Esophagus (tissue), 2 donors: ENCODE results near the gene KCNJ14. TPM values are rescaled to one million over a fixed set of nuclear protein-coding genes. Genes with fewer than 3 reads are reported as not detected.

Source experiments
- H3K27ac ChIP-seq, 2 donors: one replicate each; pipeline ENCODE4 v1.5.1; 2013; ENCODE audit warnings: low read depth in 2 of 2, mild to moderate bottlenecking in 2 of 2, inconsistent platforms in 1 of 2, low read length in 1 of 2, moderate library complexity in 1 of 2
- H3K27me3 ChIP-seq, 2 donors: one replicate each; pipeline ENCODE4 v1.6.1; 2013; ENCODE audit warnings: low read length in 2 of 2, control low read depth in 1 of 2, mild to moderate bottlenecking in 1 of 2; ENCODE audit not compliant: insufficient read depth in 2 of 2, control insufficient read depth in 1 of 2
- H3K36me3 ChIP-seq, 2 donors: one replicate each; pipeline ENCODE4 v1.6.1; 2013; ENCODE audit warnings: low read length in 1 of 2; ENCODE audit not compliant: control insufficient read depth in 2 of 2, insufficient read depth in 2 of 2
- H3K4me1 ChIP-seq, 2 donors: one replicate each; pipeline ENCODE4 v1.6.1; 2013; ENCODE audit warnings: low read length in 1 of 2; ENCODE audit not compliant: control insufficient read depth in 2 of 2, insufficient read depth in 2 of 2
- H3K4me3 ChIP-seq, 2 donors: one replicate each; pipeline ENCODE4 v1.5.1; 2013; ENCODE audit warnings: low read length in 2 of 2, mild to moderate bottlenecking in 2 of 2, low read depth in 1 of 2, moderate library complexity in 1 of 2
- H3K9me3 ChIP-seq, 2 donors: one replicate each; pipeline ENCODE4 v1.6.1; 2013; ENCODE audit warnings: mild to moderate bottlenecking in 2 of 2, low read depth in 1 of 2, low read length in 1 of 2, moderate library complexity in 1 of 2; ENCODE audit not compliant: control insufficient read depth in 2 of 2, insufficient read depth in 1 of 2
- WGBS, 2 donors: extraction: QIAGEN DNeasy Blood & Tissue Kit; methylation state at CpG; one replicate each; pipeline ENCODE4 v1.1.7; 2013; 5-methylcytosine and 5-hydroxymethylcytosine counted together
- polyA plus RNA-seq, 2 donors: library from polyadenylated mRNA; stranded (reverse); fragments of 200-250 nt; gene quantifications; one replicate each; pipeline ENCODE4 v1.2.3, GENCODE V29; 2013
- donor health status: healthy with polysubstance abuse.
- donor health status: Bipolar disorder and iron deficiency.

KCNJ14 gene
- polyA plus RNA-seq, 2 donors: 0.54 to 1.0 TPM

GRCh38 chr19:48469289-48469881 is 14.0 kb downstream of the KCNJ14 start, which contains the start of gene CYTH2:
TSS of gene CYTH2 (plus strand) at chr19:48469369. CDS start at chr19:48469508, 139 bp downstream.
- Histone ChIP-seq H3K4me1 (peaks cover 4 to 10% of the 10 kb centered on the region in 2 donors), H3K9me3 (no peaks in the 10 kb centered on the region), H3K4me3 (peak within 1 kb of the TSS; percentile 78 to 92), H3K27me3 (no peaks in the 10 kb centered on the region), H3K36me3 (peaks cover 18 to 35% of the 10 kb centered on the region in 2 donors), H3K27ac (peak within 1 kb of the TSS; percentile 97 to 100)
- 0 to 1% methylated on average over 65 to 66 of the region's 66 CpGs for WGBS, 2 donors

GRCh38 chr19:48469934-48470680 is 14.7 kb downstream of the KCNJ14 start:
- H3K4me1 ChIP-seq: peaks cover 4 to 10% of the 10 kb centered on the region in 2 donors
- H3K27ac ChIP-seq: peak overlapping the region; percentile 97 to 100
- no peaks in the 10 kb centered on the region for H3K27me3 ChIP-seq
- H3K9me3 ChIP-seq: no peaks in the 10 kb centered on the region
- peaks cover 25 to 42% of the 10 kb centered on the region in 2 donors for H3K36me3 ChIP-seq
- 51% methylated on average over 20 of the region's 20 CpGs for WGBS, 2 donors
- peak overlapping the region; percentile 78 to 92 for H3K4me3 ChIP-seq

- H3K4me3 ChIP-seq: no peak overlapping the region
- peaks cover 4 to 10% of the 10 kb centered on the region in 2 donors for H3K4me1 ChIP-seq
- no peaks in the 10 kb centered on the region for H3K9me3 ChIP-seq
- no peak overlapping the region for H3K27ac ChIP-seq
- H3K27me3 ChIP-seq: no peaks in the 10 kb centered on the region
- WGBS, 2 donors: 90 to 91% methylated on average over 10 of the region's 10 CpGs
- peaks cover 31 to 50% of the 10 kb centered on the region in 2 donors for H3K36me3 ChIP-seq
Observed at GRCh38 chr19:48470856-48471255, 15.5 kb downstream of the KCNJ14 start.

GRCh38 chr19:48471836-48472235 is 16.5 kb downstream of the KCNJ14 start:
- WGBS, 2 donors: 82 to 90% methylated on average over 4 of the region's 4 CpGs
- Histone ChIP-seq H3K27ac (no peak overlapping the region), H3K27me3 (no peaks in the 10 kb centered on the region)

GRCh38 chr19:48473161-48473966 is 18.0 kb downstream of the KCNJ14 start:
- no peak overlapping the region for H3K4me3 ChIP-seq
- no peaks in the 10 kb centered on the region for H3K9me3 ChIP-seq
- H3K36me3 ChIP-seq: peaks cover 40 to 65% of the 10 kb centered on the region in 2 donors
- peaks cover 4 to 10% of the 10 kb centered on the region in 2 donors for H3K4me1 ChIP-seq
- H3K27ac ChIP-seq: no peak overlapping the region
- WGBS, 2 donors: 79 to 81% methylated on average over 14 of the region's 14 CpGs
- no peaks in the 10 kb centered on the region for H3K27me3 ChIP-seq

More at GRCh38 chr19:48471836-48472235, 16.5 kb downstream of the KCNJ14 start:
- Histone ChIP-seq H3K9me3 (no peaks in the 10 kb centered on the region), H3K4me3 (no peak overlapping the region), H3K36me3 (peaks cover 32 to 56% of the 10 kb centered on the region in 2 donors), H3K4me1 (peaks cover 4 to 10% of the 10 kb centered on the region in 2 donors)

- 91% methylated on average over 16 of the region's 16 CpGs for WGBS, 2 donors
- Histone ChIP-seq H3K36me3 (peaks cover 40 to 68% of the 10 kb centered on the region in 2 donors), H3K27ac (no peak overlapping the region)
Observed at GRCh38 chr19:48474084-48474592, 18.8 kb downstream of the KCNJ14 start.

GRCh38 chr19:48475369-48476068 is 20.1 kb downstream of the KCNJ14 start:
- 81 to 84% methylated on average over 17 of the region's 17 CpGs for WGBS, 2 donors
- peaks cover 40 to 73% of the 10 kb centered on the region in 2 donors for H3K36me3 ChIP-seq
- no peak overlapping the region for H3K27ac ChIP-seq

More at GRCh38 chr19:48474084-48474592, 18.8 kb downstream of the KCNJ14 start:
- peaks cover 4 to 10% of the 10 kb centered on the region in 2 donors for H3K4me1 ChIP-seq
- no peaks in the 10 kb centered on the region for H3K9me3 ChIP-seq
- no peaks in the 10 kb centered on the region for H3K27me3 ChIP-seq
- H3K4me3 ChIP-seq: no peak overlapping the region

GRCh38 chr19:48476176-48476575 is 20.8 kb downstream of the KCNJ14 start:
- Histone ChIP-seq H3K9me3 (no peaks in the 10 kb centered on the region), H3K27ac (no peak overlapping the region), H3K27me3 (no peaks in the 10 kb centered on the region), H3K4me3 (no peak overlapping the region), H3K4me1 (peaks cover 0 to 10% of the 10 kb centered on the region in 2 donors), H3K36me3 (peaks cover 39 to 67% of the 10 kb centered on the region in 2 donors)
- WGBS, 2 donors: 90 to 92% methylated on average over 9 of the region's 9 CpGs

More at GRCh38 chr19:48475369-48476068, 20.1 kb downstream of the KCNJ14 start:
- Histone ChIP-seq H3K4me1 (peaks cover 0 to 8% of the 10 kb centered on the region in 2 donors), H3K27me3 (no peaks in the 10 kb centered on the region), H3K9me3 (no peaks in the 10 kb centered on the region), H3K4me3 (no peak overlapping the region)
